MM.1S (cell line): ENCODE results near the gene KRT80.

Experiments
- DNase-seq: peaks from one replicate; pipeline ENCODE4 v3.0.0-alpha.2; 2015
- H2AFZ ChIP-seq: fragments of 300-600 bp; sonication (generic); 2 replicates; pipeline ENCODE4 v1.6.0; 2016; ENCODE audit warnings: antibody characterized with exemption, low read length
- H3F3A ChIP-seq: fragments of 300-600 bp; sonication (generic); 2 replicates; pipeline ENCODE4 v1.6.1; 2016; ENCODE audit warnings: mild to moderate bottlenecking, antibody characterized with exemption, low read length, moderate library complexity, mixed read lengths; ENCODE audit not compliant: insufficient read depth
- H3K27ac ChIP-seq: fragments of 300-600 bp; sonication (generic); 2 replicates; pipeline ENCODE4 v1.5.1; 2016; ENCODE audit warnings: mild to moderate bottlenecking, low read length
- H3K27me3 ChIP-seq: fragments of 300-600 bp; sonication (generic); replicated peaks from 2 replicates; pipeline ENCODE4 v1.6.0; 2016; ENCODE audit warnings: low read length; ENCODE audit not compliant: insufficient read depth
- H3K36me3 ChIP-seq: fragments of 300-600 bp; sonication (generic); replicated peaks from 2 replicates; pipeline ENCODE4 v1.6.1; 2016; ENCODE audit warnings: mild to moderate bottlenecking, low read length, mixed read lengths; ENCODE audit not compliant: insufficient read depth
- H3K4me1 ChIP-seq: fragments of 300-600 bp; sonication (generic); 2 replicates; pipeline ENCODE4 v1.6.1; 2016; ENCODE audit warnings: low read length, mixed read lengths
- H3K4me2 ChIP-seq: fragments of 300-600 bp; sonication (generic); 2 replicates; pipeline ENCODE4 v1.6.0; 2016; ENCODE audit warnings: low read depth, low read length
- H3K4me3 ChIP-seq: fragments of 300-600 bp; sonication (generic); 2 replicates; pipeline ENCODE4 v1.5.1; 2016; ENCODE audit warnings: low read length, mixed read lengths
- H3K79me2 ChIP-seq: fragments of 300-600 bp; sonication (generic); 2 replicates; pipeline ENCODE4 v1.6.1; 2016; ENCODE audit warnings: mixed run types, low read length, mixed read lengths
- H3K9ac ChIP-seq: fragments of 300-600 bp; sonication (generic); 2 replicates; pipeline ENCODE4 v1.6.1; 2016; ENCODE audit warnings: low read length, mixed read lengths
- H3K9me2 ChIP-seq: fragments of 300-600 bp; sonication (generic); replicated peaks from 2 replicates; pipeline ENCODE4 v1.6.1; 2016; ENCODE audit warnings: mild to moderate bottlenecking, low read length, mixed read lengths; ENCODE audit not compliant: insufficient read depth
- H3K9me3 ChIP-seq: fragments of 300-600 bp; sonication (generic); replicated peaks from 2 replicates; pipeline ENCODE4 v1.6.1; 2016; ENCODE audit warnings: mild to moderate bottlenecking, low read length, mixed read lengths; ENCODE audit not compliant: insufficient read depth
- H4K20me1 ChIP-seq: fragments of 300-600 bp; sonication (generic); 2 replicates; pipeline ENCODE4 v1.6.1; 2016; ENCODE audit warnings: mild to moderate bottlenecking, low read length, moderate library complexity, mixed read lengths; ENCODE audit not compliant: insufficient read depth
- CTCF ChIP-seq: fragments of 300-600 bp; sonication (generic); IDR thresholded peaks from 2 replicates; pipeline ENCODE4 v1.5.1; 2016; ENCODE audit warnings: antibody characterized with exemption, low read length, mixed read lengths
- EZH2 ChIP-seq: fragments of 300-600 bp; sonication (generic); optimal IDR thresholded peaks from 2 replicates; pipeline ENCODE3; 2017; ENCODE audit warnings: low read depth, mild to moderate bottlenecking, antibody characterized with exemption, low read length, mixed read lengths
- EZH2phosphoT487 ChIP-seq: fragments of 300-600 bp; sonication (generic); IDR thresholded peaks from 2 replicates; pipeline ENCODE4 v1.6.1; 2018; ENCODE audit warnings: antibody characterized with exemption, low read length

KRT80 gene

GRCh38 chr12:52178984-52179383 lies 12.8 kb downstream of the KRT80 start:
- H2AFZ ChIP-seq = no peak overlapping the region
- no peaks in the 10 kb centered on the region for H3K79me2 ChIP-seq
- no peak overlapping the region for H3K9ac ChIP-seq
- H3K4me1 ChIP-seq = no peaks in the 10 kb centered on the region
- no peaks in the 10 kb centered on the region for H3K9me2 ChIP-seq
- H3K36me3 ChIP-seq = no peaks in the 10 kb centered on the region
- H3K9me3 ChIP-seq = no peaks in the 10 kb centered on the region
- H3K27me3 ChIP-seq = peaks cover 48% of the 10 kb centered on the region
- no peak overlapping the region for H3K4me3 ChIP-seq
- H3K4me2 ChIP-seq = no peak overlapping the region
- no peak overlapping the region for H3K27ac ChIP-seq
- H3F3A ChIP-seq = no peaks in the 10 kb centered on the region
- no peaks in the 10 kb centered on the region for H4K20me1 ChIP-seq
- no peak for DNase-seq
- TF ChIP-seq EZH2phosphoT487 = no peak

GRCh38 chr12:52178443-52178842 lies 13.4 kb downstream of the KRT80 start:
- no peaks in the 10 kb centered on the region for H3K9me2 ChIP-seq
- no peaks in the 10 kb centered on the region for H4K20me1 ChIP-seq
- no peaks in the 10 kb centered on the region for H3K4me1 ChIP-seq
- no peak overlapping the region for H3K4me3 ChIP-seq
- H3K4me2 ChIP-seq = no peak overlapping the region
- TF ChIP-seq CTCF = no peak
- TF ChIP-seq EZH2phosphoT487 = no peak
- no peak for TF ChIP-seq EZH2
- no peaks in the 10 kb centered on the region for H3F3A ChIP-seq
- DNase-seq = no peak
- no peaks in the 10 kb centered on the region for H3K36me3 ChIP-seq
- no peaks in the 10 kb centered on the region for H3K9me3 ChIP-seq
- no peaks in the 10 kb centered on the region for H3K79me2 ChIP-seq
- peaks cover 54% of the 10 kb centered on the region for H3K27me3 ChIP-seq
- no peak overlapping the region for H3K27ac ChIP-seq
- no peak overlapping the region for H2AFZ ChIP-seq
- no peak overlapping the region for H3K9ac ChIP-seq

- Histone ChIP-seq H3K4me1 (no peaks in the 10 kb centered on the region), H3K79me2 (no peaks in the 10 kb centered on the region), H4K20me1 (no peaks in the 10 kb centered on the region), H3F3A (no peaks in the 10 kb centered on the region), H3K36me3 (no peaks in the 10 kb centered on the region), H3K9ac (no peak overlapping the region), H3K9me3 (no peaks in the 10 kb centered on the region), H3K9me2 (no peaks in the 10 kb centered on the region), H3K4me3 (no peak overlapping the region), H3K4me2 (no peak overlapping the region), H3K27me3 (peaks cover 60% of the 10 kb centered on the region), H2AFZ (no peak overlapping the region), H3K27ac (no peak overlapping the region)
- TF ChIP-seq CTCF = no peak
- no peak for TF ChIP-seq EZH2
- TF ChIP-seq EZH2phosphoT487 = no peak
- DNase-seq = no peak
Observed at GRCh38 chr12:52175371-52176350, 16.2 kb downstream of the KRT80 start.

GRCh38 chr12:52173526-52173925 lies 18.3 kb downstream of the KRT80 start:
- H3K27ac ChIP-seq = no peak overlapping the region
- TF ChIP-seq EZH2phosphoT487 = no peak
- no peak for DNase-seq
- H3K79me2 ChIP-seq = no peaks in the 10 kb centered on the region
- H3K27me3 ChIP-seq = peaks cover 51% of the 10 kb centered on the region
- H3K9me3 ChIP-seq = no peaks in the 10 kb centered on the region
- no peak overlapping the region for H2AFZ ChIP-seq
- no peaks in the 10 kb centered on the region for H3K36me3 ChIP-seq
- H3K4me1 ChIP-seq = no peaks in the 10 kb centered on the region
- no peaks in the 10 kb centered on the region for H3F3A ChIP-seq
- H3K9me2 ChIP-seq = no peaks in the 10 kb centered on the region
- H3K4me2 ChIP-seq = no peak overlapping the region
- no peak overlapping the region for H3K9ac ChIP-seq
- no peaks in the 10 kb centered on the region for H4K20me1 ChIP-seq
- H3K4me3 ChIP-seq = no peak overlapping the region
